H9 (cell line): Measurements from ENCODE around the gene CADPS. TPM values are rescaled to one million over a fixed set of nuclear protein-coding genes. Genes with fewer than 3 reads are reported as not detected.

Experiments used
- DNase-seq: peaks from one replicate; pipeline ENCODE4 v3.0.0-alpha.2; 2017
- H2AFZ ChIP-seq: one replicate; pipeline ENCODE4 v1.6.1; 2013; ENCODE audit warnings: mild to moderate bottlenecking, low read length, control low read depth, moderate library complexity
- H2AK5ac ChIP-seq: 2 replicates; pipeline ENCODE4 v1.6.1; 2013; ENCODE audit warnings: low read length, control low read depth, mixed read lengths; ENCODE audit not compliant: insufficient read length
- H2BK120ac ChIP-seq: one replicate; pipeline ENCODE4 v1.6.1; 2013; ENCODE audit warnings: low read depth, mild to moderate bottlenecking, low read length, control low read depth, inconsistent platforms; ENCODE audit not compliant: poor library complexity, severe bottlenecking
- H2BK12ac ChIP-seq: 2 replicates; pipeline ENCODE4 v1.6.1; 2013; ENCODE audit warnings: low read length, control low read depth, mixed read lengths, low read depth; ENCODE audit not compliant: insufficient read length
- H2BK15ac ChIP-seq: 2 replicates; pipeline ENCODE4 v1.6.1; 2013; ENCODE audit warnings: low read depth, low read length, control low read depth
- H2BK20ac ChIP-seq: one replicate; pipeline ENCODE4 v1.6.1; 2013; ENCODE audit warnings: low read depth, mild to moderate bottlenecking, low read length, control low read depth, inconsistent platforms; ENCODE audit not compliant: poor library complexity, severe bottlenecking
- H2BK5ac ChIP-seq: 2 replicates; pipeline ENCODE4 v1.6.1; 2013; ENCODE audit warnings: low read length, control low read depth, mixed read lengths; ENCODE audit not compliant: insufficient read length
- H3K14ac ChIP-seq: 2 replicates; pipeline ENCODE4 v1.6.1; 2013; ENCODE audit warnings: low read length, control low read depth; ENCODE audit not compliant: insufficient read depth
- H3K18ac ChIP-seq: 2 replicates; pipeline ENCODE4 v1.6.1; 2013; ENCODE audit warnings: low read depth, mild to moderate bottlenecking, mixed read lengths, low read length, control low read depth; ENCODE audit not compliant: insufficient read length
- H3K23ac ChIP-seq: 2 replicates; pipeline ENCODE4 v1.6.1; 2013; ENCODE audit warnings: low read length, control low read depth, mixed read lengths, low read depth; ENCODE audit not compliant: insufficient read length
- H3K23me2 ChIP-seq: 2 replicates; pipeline ENCODE4 v1.6.1; 2013; ENCODE audit warnings: low read depth, mild to moderate bottlenecking, mixed read lengths, low read length, control low read depth; ENCODE audit not compliant: insufficient read length, poor library complexity, severe bottlenecking
- H3K27ac ChIP-seq: 2 replicates; pipeline ENCODE4 v1.5.1; 2013; ENCODE audit warnings: low read length, control low read depth, mixed read lengths, low read depth; ENCODE audit not compliant: insufficient read length
- H3K27me3 ChIP-seq: 2 replicates; pipeline ENCODE4 v1.6.1; 2013; ENCODE audit warnings: low read length, control low read depth, inconsistent platforms; ENCODE audit not compliant: insufficient read depth
- H3K4ac ChIP-seq: 2 replicates; pipeline ENCODE4 v1.6.1; 2013; ENCODE audit warnings: low read depth, mild to moderate bottlenecking, control low read depth, inconsistent platforms, low read length, moderate library complexity
- H3K4me1 ChIP-seq: 2 replicates; pipeline ENCODE4 v1.6.1; 2013; ENCODE audit warnings: low read length, control low read depth, inconsistent platforms; ENCODE audit not compliant: insufficient read depth
- H3K4me2 ChIP-seq: 2 replicates; pipeline ENCODE4 v1.6.1; 2013; ENCODE audit warnings: low read length, control low read depth, mixed read lengths; ENCODE audit not compliant: insufficient read length, insufficient read depth
- H3K56ac ChIP-seq: 2 replicates; pipeline ENCODE4 v1.6.1; 2013; ENCODE audit warnings: low read depth, mild to moderate bottlenecking, mixed read lengths, low read length, control low read depth; ENCODE audit not compliant: insufficient read length
- H3K79me1 ChIP-seq: 2 replicates; pipeline ENCODE4 v1.6.1; 2013; ENCODE audit warnings: low read depth, mild to moderate bottlenecking, moderate library complexity, low read length, control low read depth, inconsistent platforms; ENCODE audit not compliant: insufficient read depth, poor library complexity, severe bottlenecking
- H3K79me2 ChIP-seq: 2 replicates; pipeline ENCODE4 v1.6.1; 2013; ENCODE audit warnings: low read length, control low read depth, inconsistent platforms; ENCODE audit not compliant: insufficient read depth
- H3K9ac ChIP-seq: 2 replicates; pipeline ENCODE4 v1.6.1; 2013; ENCODE audit warnings: low read length, control low read depth, mixed read lengths; ENCODE audit not compliant: insufficient read length; ENCODE audit errors: extremely low read depth
- H3K9me3 ChIP-seq: one replicate; pipeline ENCODE4 v1.6.1; 2013; ENCODE audit warnings: low read depth, low read length, inconsistent platforms; ENCODE audit not compliant: control insufficient read depth
- H3T11ph ChIP-seq: one replicate; pipeline ENCODE4 v1.6.1; 2013; ENCODE audit warnings: mild to moderate bottlenecking, low read length, control low read depth, inconsistent platforms
- H4K20me1 ChIP-seq: one replicate; pipeline ENCODE4 v1.6.1; 2013; ENCODE audit not compliant: control insufficient read depth, insufficient read length, insufficient read depth
- H4K5ac ChIP-seq: 2 replicates; pipeline ENCODE4 v1.6.1; 2013; ENCODE audit warnings: low read depth, mild to moderate bottlenecking, mixed read lengths, low read length, control low read depth; ENCODE audit not compliant: insufficient read length
- H4K8ac ChIP-seq: replicated peaks from 2 replicates; pipeline ENCODE4 v1.6.1; 2013; ENCODE audit warnings: low read length, control low read depth, mixed read lengths, low read depth; ENCODE audit not compliant: insufficient read length
- H4K91ac ChIP-seq: 2 replicates; pipeline ENCODE4 v1.6.1; 2013; ENCODE audit warnings: low read depth, mild to moderate bottlenecking, moderate library complexity, mixed read lengths, low read length, control low read depth; ENCODE audit not compliant: insufficient read length
- H3K27ac Mint-ChIP-seq, 3 experiments: 2 replicates in 2 of 3; 3 replicates in 1 of 3; pipeline ENCODE4 v1.8.0; 2020 to 2021; ENCODE audit warnings: mixed read lengths in 3 of 3, mild to moderate bottlenecking in 1 of 3, moderate library complexity in 1 of 3
- H3K27me3 Mint-ChIP-seq: 2 replicates; pipeline ENCODE4 v1.8.0; 2021; ENCODE audit warnings: low read depth, mild to moderate bottlenecking, moderate library complexity, mixed read lengths
- H3K36me3 Mint-ChIP-seq, 3 experiments: 2 replicates in 2 of 3; 3 replicates in 1 of 3; pipeline ENCODE4 v1.8.0; 2020 to 2021; ENCODE audit warnings: low read depth in 3 of 3, mixed read lengths in 3 of 3; ENCODE audit not compliant: insufficient read depth in 1 of 3
- H3K4me1 Mint-ChIP-seq, 2 experiments: 2 replicates each; pipeline ENCODE4 v1.8.0; 2020; ENCODE audit warnings: mixed read lengths in 2 of 2
- H3K4me3 Mint-ChIP-seq, 2 experiments: 2 replicates in 1 of 2; 3 replicates in 1 of 2; pipeline ENCODE4 v1.8.0; 2020 to 2021; ENCODE audit warnings: mild to moderate bottlenecking in 2 of 2, mixed read lengths in 2 of 2, moderate library complexity in 1 of 2
- H3K9me3 Mint-ChIP-seq, 2 experiments: 2 replicates in 1 of 2; 3 replicates in 1 of 2; pipeline ENCODE4 v1.8.0; 2020; ENCODE audit warnings: mild to moderate bottlenecking in 2 of 2, mixed read lengths in 2 of 2, moderate library complexity in 1 of 2
- CTCF ChIP-seq: fragments of 200-600 bp; sonication (generic); conservative IDR thresholded peaks from 3 replicates; pipeline ENCODE4 v1.8.0; 2021; ENCODE audit warnings: antibody characterized with exemption, mild to moderate bottlenecking
- whole genome bisulfite sequencing: extraction: QIAGEN DNeasy Blood & Tissue Kit; methylation state at CpG from one replicate; pipeline ENCODE4 v1.1.7; 2013; ENCODE audit warnings: missing lambda C conversion rate, low lambda C conversion rate, mixed read lengths; ENCODE audit not compliant: insufficient read length; ENCODE audit errors: extremely low coverage; 5-methylcytosine and 5-hydroxymethylcytosine counted together
- total RNA-seq: library from RNA; stranded (reverse); gene quantifications from 2 replicates; pipeline ENCODE4 v1.2.1, GENCODE V29; 2021

Gene CADPS
- total RNA-seq, 1 experiment from 2014 or later, result 6.6 TPM

GRCh38 chr3:62662677-62663076 lies 212.5 kb downstream of the CADPS start:
- no peaks in the 10 kb centered on the region for H4K20me1 ChIP-seq
- no peak for DNase-seq

More at GRCh38 chr3:62662677-62663076, 212.5 kb downstream of the CADPS start:
- Histone ChIP-seq H3K4me2 (no peak overlapping the region), H2BK15ac (no peak overlapping the region), H3K56ac (no peak overlapping the region), H2BK20ac (no peak overlapping the region), H3K79me2 (no peaks in the 10 kb centered on the region), H2BK5ac (no peak overlapping the region), H4K5ac (no peak overlapping the region), H2BK12ac (no peak overlapping the region), H3K4ac (no peak overlapping the region), H3K23me2 (no peaks in the 10 kb centered on the region), H2BK120ac (no peak overlapping the region), H3K18ac (no peak overlapping the region), H3K79me1 (no peaks in the 10 kb centered on the region), H3K27ac (no peak overlapping the region), H2AK5ac (no peak overlapping the region), H3K4me1 (no peaks in the 10 kb centered on the region), H2AFZ (no peak overlapping the region), H3K23ac (no peak overlapping the region), H4K8ac (no peak overlapping the region), H3K14ac (no peak overlapping the region), H3K9me3 (no peaks in the 10 kb centered on the region), H3K27me3 (no peaks in the 10 kb centered on the region), H3K9ac (no peak overlapping the region), H3T11ph (no peak overlapping the region), H4K91ac (no peak overlapping the region)
- Mint-ChIP-seq H3K9me3 (no peaks in the 10 kb centered on the region), H3K4me3 (no peak overlapping the region), H3K36me3 (no peaks in the 10 kb centered on the region; a peak in 1 of 7 replicates), H3K27ac (no peak overlapping the region), H3K4me1 (peaks cover 3 to 6% of the 10 kb centered on the region in 2 experiments), H3K27me3 (no peaks in the 10 kb centered on the region)
- no peak for TF ChIP-seq CTCF
- WGBS, result no CpG with 5 or more reads among the region's 6 CpGs
